ENCODE measurements around the gene LSS.

Gene LSS

GRCh38 chr21:46199436-46200373, 28.9 kb downstream of the LSS start:
- peaks cover 4% of the 10 kb centered on the region for H3K79me1 ChIP-seq (ENCODE audit: low read depth, low read length)
- no peak overlapping the region for H3K18ac ChIP-seq (ENCODE audit: low read length)
- no peak overlapping the region for H3K4me2 ChIP-seq (ENCODE audit: insufficient read depth, low read length, poor library complexity, severe bottlenecking)
- H3K27ac ChIP-seq (replicated peaks; ENCODE audit: low read length) = no peak overlapping the region
- H3K23ac ChIP-seq (ENCODE audit: low read depth, low read length, poor library complexity) = no peak overlapping the region
- H3K9me3 ChIP-seq (replicated peaks in 1 of 2; ENCODE audit: control insufficient read depth in 2 of 2, insufficient read depth in 1 of 2, low read depth in 1 of 2, low read length in 2 of 2) = peaks cover 6 to 17% of the 10 kb centered on the region in 2 donors
- no peak overlapping the region for H2BK12ac ChIP-seq (ENCODE audit: low read length)
- no peak overlapping the region for H4K91ac ChIP-seq (ENCODE audit: low read depth, low read length, poor library complexity)
- peaks cover 0 to 8% of the 10 kb centered on the region in 2 donors for H3K4me1 ChIP-seq (ENCODE audit: control insufficient read depth in 2 of 2, insufficient read depth in 1 of 2, low read depth in 1 of 2, low read length in 2 of 2)
- no peak overlapping the region for H2BK15ac ChIP-seq (ENCODE audit: low read length)
- no peak overlapping the region for H4K8ac ChIP-seq (ENCODE audit: low read depth, low read length)
- no peak for DNase-seq (ENCODE audit: low spot score)
- no peak overlapping the region for H3K4ac ChIP-seq (ENCODE audit: low read length)
- no peak overlapping the region for H2BK120ac ChIP-seq (ENCODE audit: low read depth, low read length)
- WGBS, 2 donors (ENCODE audit: extremely low coverage in 2 of 2, insufficient read length in 2 of 2, insufficient replicate concordance in 1 of 2) = no CpG with 5 or more reads among the region's 13 CpGs
- H3K9ac ChIP-seq (ENCODE audit: low read depth, low read length, poor library complexity) = no peak overlapping the region
- H3K4me3 ChIP-seq (ENCODE audit: low read length in 2 of 2) = no peak overlapping the region
- H2AK5ac ChIP-seq (ENCODE audit: low read depth, low read length) = no peak overlapping the region
- no peak overlapping the region for H2AFZ ChIP-seq (ENCODE audit: low read length)
- H2BK5ac ChIP-seq (ENCODE audit: low read length) = no peak overlapping the region
- H3K14ac ChIP-seq (ENCODE audit: low read length) = no peak overlapping the region
- H3K27me3 ChIP-seq (ENCODE audit: control insufficient read depth in 3 of 3, insufficient read depth in 3 of 3, low read depth in 1 of 3, low read length in 3 of 3) = no peaks in the 10 kb centered on the region
- H3K36me3 ChIP-seq (replicated peaks in 1 of 2; ENCODE audit: control insufficient read depth in 2 of 2, insufficient read depth in 2 of 2, low read length in 2 of 2) = peaks cover 38 to 91% of the 10 kb centered on the region in 2 donors

GRCh38 chr21:46196733-46197132, 31.8 kb downstream of the LSS start:
- Histone ChIP-seq H3K4me2 (ENCODE audit: insufficient read depth, low read length, poor library complexity, severe bottlenecking) (no peak overlapping the region), H2BK12ac (ENCODE audit: low read length) (no peak overlapping the region), H2BK15ac (ENCODE audit: low read length) (no peak overlapping the region), H2BK120ac (ENCODE audit: low read depth, low read length) (no peak overlapping the region), H4K91ac (ENCODE audit: low read depth, low read length, poor library complexity) (no peak overlapping the region), H2BK5ac (ENCODE audit: low read length) (no peak overlapping the region), H2AK5ac (ENCODE audit: low read depth, low read length) (no peak overlapping the region), H3K27ac (replicated peaks; ENCODE audit: low read length) (no peak overlapping the region), H3K79me1 (ENCODE audit: low read depth, low read length) (peaks cover 9% of the 10 kb centered on the region), H3K27me3 (ENCODE audit: control insufficient read depth in 3 of 3, insufficient read depth in 3 of 3, low read depth in 1 of 3, low read length in 3 of 3) (no peaks in the 10 kb centered on the region), H3K18ac (ENCODE audit: low read length) (peak overlapping the region; percentile 59), H3K9me3 (replicated peaks in 1 of 2; ENCODE audit: control insufficient read depth in 2 of 2, insufficient read depth in 1 of 2, low read depth in 1 of 2, low read length in 2 of 2) (peaks cover 6 to 17% of the 10 kb centered on the region in 2 donors), H4K8ac (ENCODE audit: low read depth, low read length) (no peak overlapping the region), H3K4me3 (ENCODE audit: low read length in 2 of 2) (no peak overlapping the region), H3K14ac (ENCODE audit: low read length) (peak overlapping the region; percentile 64), H3K9ac (ENCODE audit: low read depth, low read length, poor library complexity) (no peak overlapping the region), H3K4ac (ENCODE audit: low read length) (no peak overlapping the region), H3K4me1 (ENCODE audit: control insufficient read depth in 2 of 2, insufficient read depth in 1 of 2, low read depth in 1 of 2, low read length in 2 of 2) (peaks cover 0 to 2% of the 10 kb centered on the region in 2 donors), H2AFZ (ENCODE audit: low read length) (no peak overlapping the region), H3K36me3 (replicated peaks in 1 of 2; ENCODE audit: control insufficient read depth in 2 of 2, insufficient read depth in 2 of 2, low read length in 2 of 2) (peaks cover 56 to 95% of the 10 kb centered on the region in 2 donors), H3K23ac (ENCODE audit: low read depth, low read length, poor library complexity) (peak overlapping the region; percentile 27)
- DNase-seq (ENCODE audit: low spot score) = no peak
- no CpG with 5 or more reads among the region's 20 CpGs for WGBS, 2 donors (ENCODE audit: extremely low coverage in 2 of 2, insufficient read length in 2 of 2, insufficient replicate concordance in 1 of 2)

- H3K4me1 ChIP-seq (ENCODE audit: control insufficient read depth in 2 of 2, insufficient read depth in 1 of 2, low read depth in 1 of 2, low read length in 2 of 2) = peaks cover 6 to 7% of the 10 kb centered on the region in 2 donors
- H3K9me3 ChIP-seq (replicated peaks in 1 of 2; ENCODE audit: control insufficient read depth in 2 of 2, insufficient read depth in 1 of 2, low read depth in 1 of 2, low read length in 2 of 2) = peaks cover 4 to 14% of the 10 kb centered on the region in 2 donors
- DNase-seq (ENCODE audit: low spot score) = no peak
- no peak overlapping the region for H4K91ac ChIP-seq (ENCODE audit: low read depth, low read length, poor library complexity)
- H2AK5ac ChIP-seq (ENCODE audit: low read depth, low read length) = no peak overlapping the region
- WGBS, 2 donors (ENCODE audit: extremely low coverage in 2 of 2, insufficient read length in 2 of 2, insufficient replicate concordance in 1 of 2) = no CpG with 5 or more reads among the region's 20 CpGs
- no peak overlapping the region for H3K4me3 ChIP-seq (ENCODE audit: low read length in 2 of 2)
- no peaks in the 10 kb centered on the region for H3K27me3 ChIP-seq (ENCODE audit: control insufficient read depth in 3 of 3, insufficient read depth in 3 of 3, low read depth in 1 of 3, low read length in 3 of 3)
- H2BK120ac ChIP-seq (ENCODE audit: low read depth, low read length) = no peak overlapping the region
- H2BK12ac ChIP-seq (ENCODE audit: low read length) = no peak overlapping the region
- H2BK15ac ChIP-seq (ENCODE audit: low read length) = no peak overlapping the region
- no peak overlapping the region for H3K18ac ChIP-seq (ENCODE audit: low read length)
- no peak overlapping the region for H4K8ac ChIP-seq (ENCODE audit: low read depth, low read length)
- peaks cover 62 to 98% of the 10 kb centered on the region in 2 donors for H3K36me3 ChIP-seq (replicated peaks in 1 of 2; ENCODE audit: control insufficient read depth in 2 of 2, insufficient read depth in 2 of 2, low read length in 2 of 2)
- no peak overlapping the region for H3K14ac ChIP-seq (ENCODE audit: low read length)
- H3K9ac ChIP-seq (ENCODE audit: low read depth, low read length, poor library complexity) = no peak overlapping the region
- H2BK5ac ChIP-seq (ENCODE audit: low read length) = no peak overlapping the region
- H2AFZ ChIP-seq (ENCODE audit: low read length) = no peak overlapping the region
- H3K79me1 ChIP-seq (ENCODE audit: low read depth, low read length) = peaks cover 9% of the 10 kb centered on the region
- no peak overlapping the region for H3K4me2 ChIP-seq (ENCODE audit: insufficient read depth, low read length, poor library complexity, severe bottlenecking)
- H3K27ac ChIP-seq (replicated peaks; ENCODE audit: low read length) = no peak overlapping the region
- no peak overlapping the region for H3K4ac ChIP-seq (ENCODE audit: low read length)
- H3K23ac ChIP-seq (ENCODE audit: low read depth, low read length, poor library complexity) = no peak overlapping the region
These were observed 32.9 kb downstream of the LSS start for GRCh38 chr21:46195595-46196195.
